Heart left ventricle (tissue), 16 donors: ENCODE data around the gene SAMM50. TPM values are rescaled to one million over a fixed set of nuclear protein-coding genes. Genes with fewer than 3 reads are reported as not detected.
A peak's percentile ranks its signal among the peaks of the same experiment; 100 is the strongest.

Experiments used
- ATAC-seq, 4 donors: fragments of 200-7000 bp; cut with Tn5 transposase; one replicate each; pipeline ENCODE4 v1.9.1; 2020 to 2022; ENCODE audit warnings: moderate library complexity in 4 of 4, mild to moderate bottlenecking in 3 of 4, moderate number of reproducible peaks in 1 of 4
- DNase-seq, 5 donors: peaks; one replicate each; pipeline ENCODE4 v3.0.0-alpha.2; 2020
- H3K27ac ChIP-seq, 12 donors: fragments of 200-600 bp; sonication (generic) in 4 of 12; one replicate each; pipeline versions ENCODE4 v1.5.0 to v1.8.0; 2016 to 2022; ENCODE audit warnings: mild to moderate bottlenecking in 2 of 12
- H3K27me3 ChIP-seq, 9 donors: fragments of 200-600 bp; sonication (generic) in 2 of 9; one replicate each; pipeline versions ENCODE4 v1.5.1 to v1.8.0; 2016 to 2022; ENCODE audit warnings: mild to moderate bottlenecking in 3 of 9
- H3K36me3 ChIP-seq, 9 donors: fragments of 200-600 bp; sonication (generic) in 2 of 9; one replicate each; pipeline versions ENCODE4 v1.5.0 to v1.8.0; 2018 to 2022; ENCODE audit warnings: mild to moderate bottlenecking in 2 of 9
- H3K4me1 ChIP-seq, 12 donors: fragments of 200-600 bp; sonication (generic) in 4 of 12; one replicate each; pipeline versions ENCODE4 v1.5.0 to v1.8.0; 2016 to 2022; ENCODE audit warnings: mild to moderate bottlenecking in 3 of 12
- H3K4me3 ChIP-seq, 12 donors: fragments of 200-600 bp; sonication (generic) in 4 of 12; one replicate each; pipeline versions ENCODE4 v1.5.0 to v1.8.0; 2017 to 2022; ENCODE audit warnings: mild to moderate bottlenecking in 9 of 12, moderate library complexity in 4 of 12
- H3K9me3 ChIP-seq, 12 donors: fragments of 200-600 bp; sonication (generic) in 4 of 12; one replicate each; pipeline versions ENCODE4 v1.5.0 to v1.8.0; 2016 to 2022; ENCODE audit warnings: mild to moderate bottlenecking in 1 of 12
- CTCF ChIP-seq, 12 donors: fragments of 200-600 bp; sonication (generic) in 4 of 12; IDR thresholded peaks; one replicate each; pipeline versions ENCODE4 v1.5.0 to v1.8.0; 2018 to 2022; ENCODE audit warnings: antibody characterized with exemption in 12 of 12, mild to moderate bottlenecking in 5 of 12
- POLR2A ChIP-seq, 2 donors: fragments of 450-650 bp; IDR thresholded peaks; one replicate each; pipeline ENCODE4 v1.6.1; 2017; ENCODE audit warnings: antibody characterized with exemption in 2 of 2, mild to moderate bottlenecking in 2 of 2, moderate library complexity in 2 of 2
- WGBS, 4 donors: extraction: QIAGEN DNeasy Blood & Tissue Kit in 2 of 4; methylation state at CpG; one replicate each; pipeline versions ENCODE4 v1.1.5 to v1.1.7; 2013 to 2018; 5-methylcytosine and 5-hydroxymethylcytosine counted together
- intact Hi-C, 10 donors: fragments of 100-400 bp; cut with DNase I; formaldehyde crosslinking; loops; one replicate each; pipeline versions ENCODE4 v1.11.1 to v1.14.2; 2022
- polyA plus RNA-seq, 2 donors: library from polyadenylated mRNA; stranded (reverse); fragments of 200-250 nt; gene quantifications; one replicate each; pipeline ENCODE4 v1.2.3, GENCODE V29; 2013
- total RNA-seq, 9 donors: library from RNA; depleted of rRNA in 2 of 9; stranded (reverse); fragments of >200 nt in 2 of 9; fragmentation: NEBNext Ultra II Directional in 3 of 9; extraction: Animal tissue kit (Norgen Biotek cat#: 25700) in 3 of 9; gene quantifications; one replicate each; pipeline versions ENCODE4 v1.1.0 to v1.2.4, GENCODE V29; 2016 to 2023
- donor health status: ischemic (EF 13 %, LVEDD 7.1; RV severe dilation, severe dysfunction).
- donor health status: healthy with polysubstance abuse.
- donor health status: DM: no; HTN: yes; CAD: no.
- donor health status: DM: no; HTN: no; CAD: no.
- donor health status: ischemic (EF 25% LVEDD 6.9; RV normal size, moderate dysfunction).
- donor health status: ischemic (EF 25% LVEDD 5.7; RV mildly dilated, moderate dysfunction).
- donor health status: healthy.
- donor health status: DM: yes; HTN: yes; CAD: no.
- donor health status: ischemic (EF 35%, LVEDD 5.7; RV mildly dilated, moderate dysfunction).
- donor health status: nonischemic (EF 11% LVEDD 7.7; RV severe dilation, severe dysfunction).
- donor health status: DM: yes; HTN: yes; CAD: no.
- donor health status: PGD.
- donor health status: ischemic (EF 29% LVEDD 5.4; RV normal size, mild dysfunction).
- donor health status: nonischemic (EF 23%, LVEDD 6.1; RV moderate dilation, normal function).

Gene SAMM50
- total and polyA plus RNA-seq, 11 donors = 32.5 to 74.8 (median 66.2) TPM

DNA sequence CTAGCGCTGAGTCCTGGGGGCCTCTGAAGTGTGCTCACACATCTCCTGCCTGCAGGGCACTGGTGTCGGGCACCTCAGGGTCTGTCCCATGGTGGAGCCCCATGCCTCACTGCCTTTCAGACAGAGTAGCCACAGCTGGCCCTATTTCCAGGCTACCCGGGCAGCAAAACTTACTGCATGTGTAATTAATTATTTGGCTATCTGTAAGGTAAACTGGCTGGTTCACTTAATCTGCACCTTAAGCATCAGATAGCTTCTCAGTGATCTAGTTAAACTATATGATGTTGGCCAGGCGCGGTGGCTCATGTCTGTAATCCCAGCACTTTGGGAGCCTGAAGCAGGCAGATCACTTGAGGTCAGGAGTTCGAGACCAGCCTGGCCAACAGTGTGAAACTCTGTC is 26.3 kb upstream of the SAMM50 start:
- Histone ChIP-seq H3K36me3 (no peaks in the 10 kb centered on the region), H3K9me3 (no peaks in the 10 kb centered on the region), H3K27me3 (peaks cover 0 to 23% (median 4%) of the 10 kb centered on the region in 9 donors), H3K27ac (no peak overlapping the region), H3K4me1 (peaks cover 0 to 10% (median 4%) of the 10 kb centered on the region in 12 donors), H3K4me3 (no peak overlapping the region)
- intact Hi-C loops = no loop called here
- DNase-seq (no peak), ATAC-seq (no peak)
- 84 to 95% (median 92%) methylated on average over 6 of the region's 6 CpGs for WGBS, 4 donors
- no peak for TF ChIP-seq CTCF (IDR thresholded peaks at IDR 0.05)
- TF ChIP-seq POLR2A (IDR thresholded peaks at IDR 0.05) = no peak

- peaks cover 0 to 5% (median 0%) of the 10 kb centered on the region in 12 donors for H3K4me1 ChIP-seq
- no peak for DNase-seq
- H3K9me3 ChIP-seq = no peaks in the 10 kb centered on the region
- intact Hi-C loops = no loop called here
- TF ChIP-seq CTCF (IDR thresholded peaks at IDR 0.05) = no peak
- no peak for TF ChIP-seq POLR2A (IDR thresholded peaks at IDR 0.05)
- peaks cover 0 to 4% (median 0%) of the 10 kb centered on the region in 9 donors for H3K27me3 ChIP-seq
- 63 to 78% (median 68%) methylated on average over 4 of the region's 4 CpGs for WGBS, 4 donors
- no peak overlapping the region for H3K27ac ChIP-seq
- no peaks in the 10 kb centered on the region for H3K36me3 ChIP-seq
- H3K4me3 ChIP-seq = no peak overlapping the region
- ATAC-seq = no peak
Measured at GRCh38 chr22:43931771-43932170, 23.5 kb upstream of the SAMM50 start.

DNA sequence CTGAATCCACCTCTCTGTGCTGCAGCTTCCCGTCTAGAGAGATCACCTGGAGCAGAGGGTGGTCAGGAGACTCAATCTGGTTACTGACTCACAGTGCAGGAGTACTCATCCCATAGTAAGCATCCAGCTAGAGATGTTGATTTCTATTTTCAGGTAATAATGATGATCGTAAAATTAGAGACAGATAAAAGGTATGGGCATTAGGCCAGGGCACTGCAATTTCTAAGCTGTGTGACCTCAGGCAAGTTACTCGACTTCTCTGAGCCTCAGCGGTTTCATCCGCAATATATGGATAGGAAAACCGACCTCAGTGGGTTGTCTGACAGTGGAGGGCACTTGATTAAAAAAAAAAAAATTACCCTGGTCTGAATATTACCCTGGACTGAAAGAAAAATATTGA is 13.8 kb upstream of the SAMM50 start:
- peaks cover 0 to 8% (median 0%) of the 10 kb centered on the region in 12 donors for H3K9me3 ChIP-seq
- no peak overlapping the region for H3K4me3 ChIP-seq
- no peak for ATAC-seq
- WGBS, 4 donors = 81 to 86% (median 84%) methylated on average over 6 of the region's 6 CpGs
- intact Hi-C loops = loop anchor here in 1 of 10 donors (5.0 kb wide), 1 partner anchor 49 kb away; the partner anchor contains the start of gene PNPLA5
- TF ChIP-seq POLR2A (IDR thresholded peaks at IDR 0.05) = no peak
- no peak for TF ChIP-seq CTCF (IDR thresholded peaks at IDR 0.05)
- no peak overlapping the region for H3K27ac ChIP-seq
- no peak for DNase-seq
- H3K4me1 ChIP-seq = no peaks in the 10 kb centered on the region
- H3K36me3 ChIP-seq = no peaks in the 10 kb centered on the region
- peaks cover 0 to 9% (median 0%) of the 10 kb centered on the region in 9 donors for H3K27me3 ChIP-seq

DNA sequence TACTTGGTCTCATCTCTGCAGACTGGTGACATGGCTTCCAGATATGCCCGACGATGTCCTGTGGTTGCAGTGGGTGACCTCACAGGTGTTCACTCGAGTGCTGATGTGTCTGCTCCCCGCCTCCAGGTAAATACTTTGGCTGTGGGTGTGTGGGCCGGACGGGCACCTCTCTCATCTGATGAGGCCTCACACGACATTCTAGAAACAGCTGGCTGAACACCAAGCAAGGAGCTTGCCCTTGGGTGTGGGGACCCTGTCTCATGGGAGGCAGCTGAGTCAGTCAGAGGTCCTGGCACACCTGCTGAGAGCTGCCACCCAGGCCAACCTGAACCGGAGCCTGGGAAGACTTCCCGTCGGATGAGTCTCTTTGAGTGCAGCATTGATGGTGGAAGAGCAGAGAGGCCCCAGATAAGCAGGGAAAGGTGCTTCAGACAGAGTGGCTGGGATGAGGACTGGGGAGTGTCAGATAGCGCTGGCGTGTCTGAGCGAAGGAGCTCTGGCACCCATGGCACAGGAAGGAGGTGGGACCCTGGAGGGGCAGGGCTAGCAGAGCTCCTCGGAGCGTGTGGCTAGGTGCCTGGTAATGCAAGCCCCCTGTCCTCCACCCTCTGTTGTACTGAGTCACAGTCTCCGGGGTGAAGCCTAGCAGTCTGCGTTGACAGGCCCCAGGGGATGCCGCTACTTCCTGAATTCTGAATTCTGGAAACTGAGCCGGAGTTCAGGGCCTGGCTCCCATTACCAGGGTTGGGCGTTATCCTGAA is 10.4 kb upstream of the SAMM50 start:
- DNase-seq = no peak
- TF ChIP-seq POLR2A (IDR thresholded peaks at IDR 0.05) = no peak
- TF ChIP-seq CTCF (IDR thresholded peaks at IDR 0.05) = no peak
- 69 to 86% (median 80%) methylated on average over 19 to 20 of the region's 20 CpGs for WGBS, 4 donors
- peak in 1 of 4 donors; percentile 18 for ATAC-seq
- no peaks in the 10 kb centered on the region for H3K4me1 ChIP-seq
- peaks cover 0 to 7% (median 0%) of the 10 kb centered on the region in 9 donors for H3K27me3 ChIP-seq
- H3K9me3 ChIP-seq = peaks cover 0 to 8% (median 0%) of the 10 kb centered on the region in 12 donors
- H3K4me3 ChIP-seq = no peak overlapping the region
- H3K36me3 ChIP-seq = no peaks in the 10 kb centered on the region
- intact Hi-C loops = loop anchor here in 1 of 10 donors (5.0 kb wide), 1 partner anchor 53 kb away; the partner anchor contains the start of gene PNPLA5
- no peak overlapping the region for H3K27ac ChIP-seq
